SK-N-SH treated with all-trans-retinoic acid at 6 μM for 48 hours (cell line): ENCODE results near the gene PLSCR2.

Experiments used
- ARNTL ChIP-seq: fragments of 450-650 bp; formaldehyde crosslinking; IDR thresholded peaks from 2 replicates; pipeline ENCODE4 v1.5.0; 2020; ENCODE audit warnings: low read depth, mild to moderate bottlenecking, moderate library complexity, borderline replicate concordance
- TF ChIP-seq, protein P1 (sequence below): fragments of 250-450 bp; sonication (Bioruptor Pico); IDR thresholded peaks from 2 replicates; pipeline ENCODE4 v1.8.0; 2020; ENCODE audit warnings: mild to moderate bottlenecking, moderate library complexity, borderline replicate concordance

DNA sequence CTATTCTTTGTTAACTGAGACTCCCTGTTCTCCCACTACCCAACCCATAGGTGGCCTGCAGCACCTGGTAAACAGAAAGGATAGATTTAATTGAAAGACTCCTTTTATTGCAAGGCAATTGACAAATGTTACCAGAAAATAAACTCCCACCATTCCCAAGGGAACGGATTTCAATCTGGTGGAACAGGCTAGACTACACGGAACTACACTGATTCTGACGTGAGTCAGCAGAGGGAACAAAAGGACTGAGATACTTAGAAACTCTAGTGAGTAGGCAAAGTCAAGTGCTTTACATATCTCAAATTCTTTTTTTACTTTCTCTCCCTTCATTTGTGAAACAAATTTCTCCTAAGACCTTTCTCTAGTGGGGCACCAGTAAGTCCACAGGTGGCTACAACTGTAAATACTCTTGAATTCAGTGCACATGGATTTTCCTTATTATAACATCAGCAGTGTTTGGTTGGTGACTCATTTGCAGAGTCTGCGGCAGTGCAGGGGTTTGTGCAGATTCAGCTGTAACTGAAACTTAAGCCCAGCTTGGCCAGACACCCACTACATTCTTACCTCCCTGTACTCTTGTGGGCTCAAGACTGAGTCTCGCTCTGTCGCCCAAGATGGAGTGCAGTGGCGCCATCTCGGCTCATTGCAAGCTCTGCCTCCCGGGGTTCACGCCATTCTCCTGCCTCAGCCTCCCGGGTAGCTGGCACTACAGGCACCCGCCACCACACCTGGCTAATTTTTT lies 34.3 kb upstream of the PLSCR2 start:
- TF ChIP-seq, protein P1, sequence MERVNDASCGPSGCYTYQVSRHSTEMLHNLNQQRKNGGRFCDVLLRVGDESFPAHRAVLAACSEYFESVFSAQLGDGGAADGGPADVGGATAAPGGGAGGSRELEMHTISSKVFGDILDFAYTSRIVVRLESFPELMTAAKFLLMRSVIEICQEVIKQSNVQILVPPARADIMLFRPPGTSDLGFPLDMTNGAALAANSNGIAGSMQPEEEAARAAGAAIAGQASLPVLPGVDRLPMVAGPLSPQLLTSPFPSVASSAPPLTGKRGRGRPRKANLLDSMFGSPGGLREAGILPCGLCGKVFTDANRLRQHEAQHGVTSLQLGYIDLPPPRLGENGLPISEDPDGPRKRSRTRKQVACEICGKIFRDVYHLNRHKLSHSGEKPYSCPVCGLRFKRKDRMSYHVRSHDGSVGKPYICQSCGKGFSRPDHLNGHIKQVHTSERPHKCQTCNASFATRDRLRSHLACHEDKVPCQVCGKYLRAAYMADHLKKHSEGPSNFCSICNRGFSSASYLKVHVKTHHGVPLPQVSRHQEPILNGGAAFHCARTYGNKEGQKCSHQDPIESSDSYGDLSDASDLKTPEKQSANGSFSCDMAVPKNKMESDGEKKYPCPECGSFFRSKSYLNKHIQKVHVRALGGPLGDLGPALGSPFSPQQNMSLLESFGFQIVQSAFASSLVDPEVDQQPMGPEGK (CRISPR knock-in tag), result no peak
- no peak for TF ChIP-seq ARNTL (CRISPR knock-in tag)
